SKM-1 (cell line): ENCODE measurements around the gene DPM2.

Experiments
- DNase-seq: peaks from one replicate; lab custom pipeline; 2025; ENCODE audit not compliant: unreplicated experiment; lab: John Stamatoyannopoulos, UW

The DPM2 gene

GRCh38 chr9:127903557-127904475 lies 33.8 kb downstream of the DPM2 start:
- DNase-seq, result no peak

DNA sequence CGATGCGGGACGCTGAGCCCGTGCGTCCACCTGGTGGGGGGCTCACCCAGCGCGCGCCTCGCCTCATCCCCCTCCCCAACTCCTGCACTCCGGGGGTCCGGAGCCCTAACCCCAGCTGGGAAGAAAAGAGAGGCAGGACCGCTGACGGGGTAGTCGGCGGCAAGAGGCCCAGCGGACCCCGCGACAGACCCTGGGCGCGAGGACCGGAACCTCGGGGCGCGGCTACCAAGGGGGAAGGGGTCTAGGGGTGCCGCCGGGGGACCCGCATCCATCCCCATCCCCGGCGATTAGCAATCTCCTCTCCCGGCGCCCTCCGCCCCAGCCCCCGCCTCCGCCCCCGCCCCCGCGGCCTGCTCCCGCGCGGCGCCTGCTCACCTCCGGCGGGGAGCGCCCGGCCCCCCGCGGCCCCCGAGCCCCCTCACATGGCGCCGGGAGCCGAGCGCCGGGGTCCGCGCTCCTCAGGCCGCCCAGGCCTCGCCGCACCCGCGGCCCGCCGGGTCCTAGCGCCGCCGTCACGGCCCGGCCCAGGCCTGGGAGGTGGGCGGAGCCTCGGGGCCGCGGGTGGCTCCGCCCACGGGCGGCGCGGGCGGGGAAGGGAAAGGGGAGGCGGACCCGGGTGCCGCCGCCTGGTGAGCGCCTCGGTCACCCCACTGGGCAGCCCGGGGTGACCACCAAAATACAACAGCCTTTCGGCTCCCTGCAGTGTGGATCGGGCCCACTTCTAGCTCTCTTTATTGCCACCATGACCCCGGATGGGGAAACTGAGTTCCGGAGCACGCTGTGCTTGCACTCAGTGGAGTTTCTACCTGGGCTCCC lies 38.3 kb downstream of the DPM2 start, which contains the start of gene ST6GALNAC6:
TSS of gene ST6GALNAC6 (minus strand) at position 476 of the 816 bp plus-strand sequence. CDS start 1,622 bp downstream, outside the sequence.
- DNase-seq, result peak; percentile 59

DNA sequence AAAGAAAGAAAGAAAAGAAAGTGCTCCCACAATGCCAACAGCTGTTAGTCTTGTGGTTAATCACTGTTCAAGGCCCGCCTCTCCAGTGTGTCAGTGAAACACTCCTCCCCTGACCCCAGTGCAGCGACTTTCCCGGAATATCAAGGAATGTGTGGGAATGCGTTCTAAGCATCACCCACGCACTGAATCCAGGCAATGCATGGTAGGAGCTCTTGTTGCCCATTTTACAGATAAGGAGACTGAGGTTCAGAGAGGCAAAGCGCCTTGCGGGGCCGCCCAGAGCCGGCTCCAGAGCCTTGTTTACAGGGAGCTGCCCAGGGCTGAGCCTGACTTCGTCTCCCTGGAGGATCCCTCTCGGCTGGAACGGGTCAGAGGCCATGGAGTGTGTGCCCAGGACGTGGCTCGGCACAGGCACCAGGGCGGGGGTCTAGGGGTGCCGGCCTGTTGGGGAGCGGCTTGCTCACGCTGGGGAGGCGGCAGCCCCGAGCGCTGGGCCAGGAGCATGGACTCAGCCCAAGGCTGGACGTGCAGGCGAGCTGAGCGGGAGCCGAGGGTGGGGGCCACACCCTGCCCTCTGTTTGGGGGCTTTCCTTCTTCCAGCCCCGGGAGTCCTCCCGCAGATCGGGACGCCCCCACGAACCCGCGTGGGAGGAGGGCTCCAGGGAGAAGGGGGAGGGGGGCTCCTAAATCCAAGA lies 39.1 kb downstream of the DPM2 start:
- DNase-seq, result no peak

DNA sequence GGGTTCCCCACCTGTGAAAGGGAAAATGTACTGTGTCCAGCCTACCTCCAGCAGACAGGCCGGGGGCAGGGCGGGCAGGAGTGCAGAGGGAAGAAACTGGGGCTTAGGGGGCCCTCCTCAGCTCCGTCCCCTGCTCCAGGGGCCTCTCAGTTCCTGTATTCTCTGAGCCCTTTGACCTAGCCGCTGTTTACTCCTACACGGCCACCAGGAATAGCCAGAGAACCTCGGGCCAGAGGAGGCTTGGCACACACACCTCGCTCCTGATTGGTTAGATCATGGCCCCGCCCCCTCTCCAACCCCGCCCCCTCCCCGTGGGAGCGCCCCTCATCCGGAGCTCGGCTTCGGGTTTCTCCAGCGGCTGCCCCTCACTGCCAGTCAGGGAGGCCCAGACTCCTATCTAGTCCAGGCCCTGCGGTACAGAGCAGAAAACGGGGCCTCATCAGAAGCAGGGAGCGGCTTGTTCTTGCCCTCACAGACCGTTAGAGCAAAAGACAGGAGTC lies 40.4 kb downstream of the DPM2 start:
- DNase-seq, result peak; percentile 67

DNA sequence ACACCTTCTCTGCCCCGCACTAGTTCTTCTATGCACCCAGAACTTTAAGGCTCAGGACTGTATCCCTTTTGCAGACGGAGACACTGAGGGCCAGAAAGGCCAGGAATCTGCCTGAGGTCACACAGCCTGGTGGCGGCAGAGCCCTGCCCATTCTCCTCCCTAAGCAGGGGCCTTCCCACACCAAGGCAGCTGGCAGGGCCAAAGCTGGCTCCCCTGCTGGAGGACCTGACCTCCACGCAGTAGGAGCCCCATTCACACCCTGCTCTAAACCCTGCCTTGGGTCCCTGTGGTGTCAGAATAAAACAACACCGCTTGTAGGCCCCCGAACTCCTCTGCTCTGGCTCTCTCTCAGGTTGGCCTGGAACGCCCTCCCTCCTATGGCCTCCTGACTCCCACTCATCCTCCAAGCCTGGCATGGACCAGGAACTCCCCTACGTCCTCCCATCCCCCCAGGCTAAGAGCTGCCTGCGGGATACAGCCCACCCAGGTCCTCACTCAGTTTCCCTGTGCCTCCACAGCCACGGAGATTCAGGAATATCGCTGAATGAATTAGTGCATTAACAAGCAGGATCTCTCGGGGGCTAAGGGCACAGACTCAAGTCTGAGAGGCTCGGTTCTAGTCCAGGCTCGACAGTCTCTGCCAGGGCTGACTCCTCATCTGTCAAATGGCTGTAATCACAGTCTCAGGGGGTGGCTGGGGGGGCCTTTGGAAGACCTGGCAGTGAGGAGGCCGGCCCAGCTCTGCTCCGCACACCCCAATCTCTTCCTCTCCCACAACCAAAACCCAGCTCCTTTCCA lies 41.1 kb downstream of the DPM2 start:
- no peak for DNase-seq

DNA sequence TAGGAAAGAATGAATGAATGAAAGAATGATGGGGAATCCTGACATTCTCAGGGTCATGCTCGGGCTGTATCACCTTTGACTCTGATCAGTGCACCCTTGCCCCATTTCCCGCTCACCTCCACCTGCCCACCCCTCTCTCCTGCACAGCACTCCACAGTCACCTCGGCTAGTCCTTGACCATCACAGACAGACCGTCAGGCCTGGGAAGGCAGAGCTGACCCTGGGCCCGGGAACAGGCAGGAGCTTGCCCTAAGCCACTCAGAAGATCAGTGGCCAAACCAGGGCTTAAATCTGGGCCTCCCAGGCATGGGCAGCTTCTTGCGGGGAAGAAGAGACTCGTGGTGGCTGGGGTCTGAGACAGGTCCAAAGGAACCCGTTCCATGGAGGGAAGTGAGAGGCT lies 41.8 kb downstream of the DPM2 start:
- DNase-seq, result no peak

- no peak for DNase-seq
These were observed 44.3 kb downstream of the DPM2 start for GRCh38 chr9:127893392-127893791.

GRCh38 chr9:127892831-127893230 lies 44.8 kb downstream of the DPM2 start:
- DNase-seq, result no peak

GRCh38 chr9:127890053-127890452 lies 47.6 kb downstream of the DPM2 start:
- DNase-seq, result no peak

DNA sequence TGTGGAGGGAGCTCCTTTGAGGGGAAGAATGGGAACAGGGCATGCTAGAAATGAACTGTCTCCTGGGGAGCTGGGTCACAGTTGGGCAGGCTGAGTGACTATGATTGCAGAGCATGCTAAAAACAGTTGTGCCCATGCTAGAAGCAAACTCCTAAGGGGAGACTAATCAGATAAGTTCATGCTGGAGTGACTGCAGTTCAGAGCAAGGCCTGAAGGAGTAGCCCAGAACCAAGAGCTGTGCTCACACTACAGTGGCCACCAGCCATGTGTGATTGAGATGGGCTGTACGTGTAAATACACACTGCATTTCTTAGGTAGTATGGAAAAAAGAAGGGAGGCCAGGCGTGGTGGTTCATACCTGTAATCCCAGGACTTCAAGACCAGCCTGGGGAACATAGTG lies 49.9 kb downstream of the DPM2 start:
- no peak for DNase-seq

- no peak for DNase-seq
These were observed 51.2 kb downstream of the DPM2 start for GRCh38 chr9:127886401-127886972.

DNA sequence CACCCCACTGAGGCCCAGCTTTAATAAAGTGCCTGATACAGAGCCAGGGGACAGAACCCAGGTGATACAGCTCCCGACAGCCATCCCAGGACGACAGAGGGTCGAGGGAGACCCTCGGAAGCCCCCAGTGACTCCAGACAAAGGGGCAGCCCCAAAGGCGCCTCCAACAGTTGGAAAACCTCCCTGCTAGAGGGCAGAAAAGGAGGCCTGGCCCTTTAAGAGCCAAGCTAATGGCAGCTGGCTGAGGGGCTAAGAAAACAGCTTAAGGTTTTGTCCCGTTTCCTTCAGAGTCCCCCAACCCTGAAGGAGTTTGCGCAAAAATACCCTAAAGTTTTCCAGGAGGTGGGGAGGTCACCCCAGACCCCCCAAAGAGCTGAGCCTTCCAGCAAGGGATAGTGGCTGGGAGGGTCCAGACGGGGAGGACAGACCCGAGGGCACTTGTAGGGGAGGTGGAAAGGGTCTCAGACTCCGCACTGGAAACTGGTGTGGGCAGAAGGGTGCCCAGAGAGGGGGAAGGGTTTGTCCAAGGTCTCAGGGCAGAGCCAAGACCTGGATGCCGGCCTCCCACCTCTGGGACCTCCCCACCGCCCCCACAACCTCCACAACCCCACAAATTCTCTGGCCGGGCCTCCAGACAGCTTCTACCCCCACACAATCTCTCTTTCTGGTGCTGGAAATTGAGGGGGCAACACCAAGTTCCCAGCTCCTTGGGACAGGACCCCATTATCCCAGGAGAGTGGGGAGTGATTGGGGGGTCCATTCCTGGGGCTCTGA lies 52.0 kb downstream of the DPM2 start:
- DNase-seq, result no peak
